Neural cell (in vitro differentiated cells): Measurements from ENCODE around the gene ARMCX1.

Source experiments
- CTCF ChIP-seq: fragments of 450-650 bp; IDR thresholded peaks from 2 replicates; pipeline ENCODE4 v1.5.1; 2014; ENCODE audit warnings: antibody characterized with exemption, mild to moderate bottlenecking, moderate library complexity; ENCODE audit not compliant: poor library complexity, severe bottlenecking
- EP300 ChIP-seq: fragments of 450-650 bp; conservative IDR thresholded peaks from 2 replicates; pipeline ENCODE4 v1.6.1; 2014; ENCODE audit warnings: antibody characterized with exemption, mild to moderate bottlenecking, moderate library complexity; ENCODE audit not compliant: poor library complexity, severe bottlenecking
- MXI1 ChIP-seq: fragments of 450-650 bp; conservative IDR thresholded peaks from 2 replicates; pipeline ENCODE4 v1.6.1; 2014; ENCODE audit warnings: antibody characterized with exemption, mild to moderate bottlenecking; ENCODE audit not compliant: poor library complexity, severe bottlenecking
- POLR2AphosphoS5 ChIP-seq: IDR thresholded peaks from 2 replicates; pipeline ENCODE4 v1.6.1; 2012
- SMC3 ChIP-seq: fragments of 450-650 bp; conservative IDR thresholded peaks from 2 replicates; pipeline ENCODE4 v1.6.1; 2014; ENCODE audit warnings: antibody characterized with exemption, mild to moderate bottlenecking, moderate library complexity; ENCODE audit not compliant: poor library complexity
- TAF1 ChIP-seq: IDR thresholded peaks from 2 replicates; pipeline ENCODE4 v1.6.1; 2012; ENCODE audit warnings: low read depth

GRCh38 chrX:101507372-101507771 is 43.0 kb upstream of the ARMCX1 start:
- TF ChIP-seq POLR2AphosphoS5 (no peak), TAF1 (no peak), SMC3 (no peak), MXI1 (no peak), CTCF (no peak), EP300 (no peak)
